Measurements from ENCODE around the gene GNG4. TPM values are rescaled to one million over a fixed set of nuclear protein-coding genes. Genes with fewer than 3 reads are reported as not detected.

Gene GNG4
- total and polyA plus RNA-seq, 12 donors = 0.22 to 25.8 (median 3.8) TPM; not detected in 2

GRCh38 chr1:235515844-235516512 lies 133.6 kb downstream of the GNG4 start:
- H3K27me3 ChIP-seq = no peaks in the 10 kb centered on the region
- intact Hi-C loops (cut with DNase I) = loop anchor here in 1 of 2 donors (10.0 kb wide), 1 partner anchor 269 kb away; no protein-coding TSS in a partner anchor
- WGBS, 4 donors = 91 to 98% (median 95%) methylated on average over 5 of the region's 5 CpGs

GRCh38 chr1:235513495-235514366 lies 135.9 kb downstream of the GNG4 start:
- peak in 5 of 7 donors; percentile 29 to 67 (median 47) for DNase-seq
- Histone ChIP-seq H3K9me3 (replicated peaks in 1 of 3) (no peaks in the 10 kb centered on the region), H3K4me1 (replicated peaks in 1 of 2) (no peaks in the 10 kb centered on the region), H3K36me3 (replicated peaks in 1 of 2) (no peaks in the 10 kb centered on the region), H3K4me3 (no peak overlapping the region), H3K27ac (no peak overlapping the region), H3K27me3 (no peaks in the 10 kb centered on the region)
- 35 to 39% (median 37%) methylated on average over 8 of the region's 8 CpGs for WGBS, 4 donors
- TF ChIP-seq CTCF (IDR thresholded peaks at IDR 0.05) (peak; percentile 80 to 99 (median 90)), POLR2A (IDR thresholded peaks at IDR 0.05) (no peak)
- intact Hi-C loops (cut with DNase I) = loop anchor here (5.0 to 10.0 kb wide), 2 partner anchors 269 to 271 kb away; no protein-coding TSS in a partner anchor

More at GRCh38 chr1:235515844-235516512, 133.6 kb downstream of the GNG4 start:
- Histone ChIP-seq H3K4me3 (no peak overlapping the region), H3K4me1 (replicated peaks in 1 of 2) (no peaks in the 10 kb centered on the region), H3K27ac (no peak overlapping the region), H3K9me3 (replicated peaks in 1 of 3) (no peaks in the 10 kb centered on the region), H3K36me3 (replicated peaks in 1 of 2) (no peaks in the 10 kb centered on the region)
- no peak for DNase-seq
- no peak for TF ChIP-seq CTCF (IDR thresholded peaks at IDR 0.05)

- Histone ChIP-seq H3K4me1 (replicated peaks in 1 of 2) (no peaks in the 10 kb centered on the region), H3K36me3 (replicated peaks in 1 of 2) (no peaks in the 10 kb centered on the region), H3K27ac (no peak overlapping the region), H3K4me3 (no peak overlapping the region), H3K27me3 (no peaks in the 10 kb centered on the region), H3K9me3 (replicated peaks in 1 of 3) (no peaks in the 10 kb centered on the region)
- 69 to 73% (median 71%) methylated on average over 13 of the region's 13 CpGs for WGBS, 4 donors
- TF ChIP-seq CTCF (IDR thresholded peaks at IDR 0.05) (no peak), POLR2A (IDR thresholded peaks at IDR 0.05) (no peak)
- intact Hi-C loops (cut with DNase I) = loop anchor here (5.0 to 10.0 kb wide), 2 partner anchors 271 to 273 kb away; no protein-coding TSS in a partner anchor
- no peak for DNase-seq
Measured at GRCh38 chr1:235511470-235512240, 137.9 kb downstream of the GNG4 start.

All from adrenal gland (tissue), 12 donors.